NCI-H1930 (cell line): Measurements from ENCODE around the gene NUP42.
"Not testable (repeated sequence)": the region's sequence is repeated elsewhere in the genome, so short reads cannot be mapped to it uniquely, and the experiment has no call there.

ENCODE experiments used
- DNase-seq, 2 experiments: peaks; one replicate each; lab custom pipeline; 2025; lab: John Stamatoyannopoulos, UW

NUP42 gene, protein sequence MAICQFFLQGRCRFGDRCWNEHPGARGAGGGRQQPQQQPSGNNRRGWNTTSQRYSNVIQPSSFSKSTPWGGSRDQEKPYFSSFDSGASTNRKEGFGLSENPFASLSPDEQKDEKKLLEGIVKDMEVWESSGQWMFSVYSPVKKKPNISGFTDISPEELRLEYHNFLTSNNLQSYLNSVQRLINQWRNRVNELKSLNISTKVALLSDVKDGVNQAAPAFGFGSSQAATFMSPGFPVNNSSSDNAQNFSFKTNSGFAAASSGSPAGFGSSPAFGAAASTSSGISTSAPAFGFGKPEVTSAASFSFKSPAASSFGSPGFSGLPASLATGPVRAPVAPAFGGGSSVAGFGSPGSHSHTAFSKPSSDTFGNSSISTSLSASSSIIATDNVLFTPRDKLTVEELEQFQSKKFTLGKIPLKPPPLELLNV

DNA sequence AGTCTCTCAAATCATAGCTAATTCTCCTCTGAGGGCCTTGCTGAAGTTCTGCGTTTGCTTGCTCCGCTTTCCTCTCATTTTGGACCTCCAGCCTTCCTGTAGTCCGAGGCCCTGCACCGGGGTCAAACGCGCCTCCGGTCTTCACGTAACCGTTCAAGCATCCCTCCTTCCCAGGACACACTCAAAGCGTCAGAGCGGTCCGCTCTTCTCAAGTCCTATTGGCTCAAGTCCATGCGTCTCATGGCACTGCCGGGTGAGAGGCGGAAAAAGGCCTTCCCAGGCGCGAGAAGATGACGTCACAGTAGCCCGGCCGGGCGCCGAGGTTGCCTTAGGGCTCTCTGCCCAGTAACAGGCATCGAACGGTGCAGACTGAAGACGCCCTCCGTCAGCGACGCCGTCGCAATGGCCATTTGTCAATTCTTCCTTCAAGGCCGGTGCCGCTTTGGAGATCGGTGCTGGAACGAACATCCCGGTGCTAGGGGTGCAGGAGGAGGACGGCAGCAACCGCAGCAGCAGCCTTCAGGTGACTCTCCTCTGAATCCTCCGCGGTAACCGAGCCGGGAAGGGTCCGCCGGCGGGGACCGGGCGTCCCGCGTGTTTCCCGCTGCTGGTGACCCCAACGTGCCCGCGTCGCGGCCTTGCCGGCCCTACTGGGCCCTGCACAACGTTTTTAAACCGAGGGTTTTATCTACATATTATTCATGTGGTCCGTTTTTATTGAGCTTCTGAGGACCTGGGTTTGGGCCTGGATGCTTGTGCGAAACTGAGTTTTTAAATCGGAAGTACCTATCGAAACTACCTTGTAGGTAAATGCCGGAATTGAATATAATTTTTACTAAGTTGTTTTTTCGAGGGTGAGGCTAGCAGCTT is at the start of gene NUP42:
Gene NUP42 (plus strand): TSS at position 365 of the 870 bp plus-strand sequence. CDS start 38 bp downstream, at position 403.
- peak; percentile 96 to 97 for DNase-seq

DNA sequence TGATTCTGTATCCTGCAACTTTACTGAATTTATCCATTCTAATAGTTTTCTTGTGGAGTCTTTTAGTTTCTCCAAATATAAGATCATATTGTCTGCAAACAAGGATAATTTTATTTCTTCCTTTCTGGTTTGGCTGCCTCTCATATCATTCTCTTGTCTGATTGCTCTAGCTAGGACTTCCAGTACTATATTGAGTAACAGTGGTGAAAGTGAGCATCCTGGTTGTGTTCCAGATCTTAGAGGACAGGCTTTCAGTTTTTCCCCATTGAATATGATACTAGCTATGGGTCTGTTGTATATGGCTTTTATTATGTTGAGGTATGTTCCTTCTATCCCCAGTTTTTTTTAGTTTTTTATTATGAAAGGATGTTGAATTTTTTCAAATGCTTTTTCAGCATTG is 48.1 kb upstream of the NUP42 start:
- no peak for DNase-seq

DNA sequence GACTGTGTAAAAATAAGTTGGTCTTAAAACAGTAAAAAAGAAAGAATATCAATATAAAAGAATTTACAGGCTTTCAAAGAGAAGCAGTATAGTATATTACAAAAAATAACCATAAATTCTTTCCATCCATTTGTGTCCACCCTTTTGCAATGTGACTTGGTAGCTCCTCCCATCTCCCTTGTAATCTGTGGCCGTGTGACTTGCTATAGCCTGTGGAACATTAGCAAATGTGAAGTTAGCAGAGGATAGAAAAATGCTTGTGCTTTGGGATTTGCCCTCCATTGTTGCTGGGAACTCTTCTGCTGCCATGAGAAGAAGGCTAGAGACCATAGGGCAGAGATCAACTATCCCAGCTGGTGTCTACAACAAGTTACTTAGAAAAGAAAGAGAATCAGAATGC is 46.1 kb upstream of the NUP42 start:
- DNase-seq = no peak

DNA sequence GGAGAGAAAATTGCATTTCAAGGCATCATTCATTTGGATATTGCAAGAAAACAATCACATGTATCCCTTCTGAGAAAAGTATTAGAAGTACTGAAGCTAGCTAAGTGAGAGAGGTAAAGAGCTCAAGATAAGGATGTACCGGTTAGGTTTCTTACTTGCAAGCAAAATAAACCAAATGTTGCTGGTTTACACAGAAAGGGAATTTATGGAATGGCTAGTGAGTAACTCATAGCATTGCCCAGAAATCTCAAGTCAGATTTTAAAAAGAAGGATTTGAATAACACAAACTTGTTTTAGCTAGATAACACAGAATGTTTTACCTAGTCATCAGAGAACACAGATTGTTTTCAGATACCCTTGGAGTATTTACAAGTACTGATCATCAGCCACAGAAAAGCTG is 45.6 kb upstream of the NUP42 start:
- DNase-seq = no peak

DNA sequence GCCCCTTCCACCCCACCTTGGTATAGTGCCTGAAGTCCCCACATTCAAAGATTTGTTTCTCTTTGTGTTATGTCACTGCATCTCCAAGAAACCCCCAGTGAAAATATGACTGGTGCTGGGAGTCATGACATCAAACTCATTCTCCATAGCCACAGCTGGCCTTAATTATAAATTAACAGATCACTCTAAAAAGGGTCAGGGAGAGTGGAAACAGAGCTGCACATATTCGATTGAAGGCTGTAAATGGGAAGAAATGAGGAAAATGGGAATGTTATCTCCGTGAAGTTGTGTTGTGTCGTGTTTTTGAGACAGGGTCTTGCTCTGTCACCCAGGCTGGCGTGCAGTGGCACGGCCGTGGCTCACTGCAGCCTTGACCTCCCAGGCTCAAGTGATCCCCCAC is 24.2 kb upstream of the NUP42 start:
- no peak for DNase-seq

DNA sequence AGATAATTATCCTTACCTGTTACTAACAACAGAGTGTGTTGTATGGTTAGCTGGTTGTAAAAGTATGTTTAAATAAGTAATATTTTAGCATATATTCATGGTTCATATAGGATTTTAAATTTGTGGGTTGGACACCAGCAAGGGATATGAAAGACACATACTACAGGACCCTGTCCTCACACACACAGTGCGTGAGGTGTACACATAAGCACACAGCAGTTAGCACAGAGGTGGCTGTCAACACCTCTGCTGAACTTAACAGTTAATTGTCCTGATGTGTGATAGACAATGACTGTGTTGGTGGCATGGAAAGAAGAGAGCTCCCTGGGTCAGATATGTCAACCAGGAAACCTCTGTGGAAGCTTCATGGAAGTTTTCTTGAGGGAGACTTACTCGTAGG is 23.3 kb upstream of the NUP42 start:
- DNase-seq = no peak

DNA sequence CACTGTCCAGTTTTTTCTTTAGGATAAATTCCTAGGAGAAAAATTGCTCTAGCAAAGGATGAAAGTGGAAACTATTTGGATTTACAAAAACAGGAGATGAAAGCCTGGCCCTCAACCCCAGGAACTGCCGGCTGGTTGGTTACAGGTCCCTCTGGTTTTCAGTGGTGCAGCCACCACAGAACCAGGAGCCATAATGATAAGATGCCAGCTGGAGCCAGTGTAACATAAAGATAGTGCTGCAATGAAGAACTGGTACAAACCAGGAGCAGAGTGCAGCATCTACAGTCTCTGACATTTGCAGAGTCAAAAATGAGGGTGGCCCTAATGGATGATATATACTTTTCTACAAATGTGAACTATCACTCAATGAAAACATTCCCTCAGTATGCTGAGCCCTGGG is 20.4 kb upstream of the NUP42 start:
- DNase-seq = no peak

DNA sequence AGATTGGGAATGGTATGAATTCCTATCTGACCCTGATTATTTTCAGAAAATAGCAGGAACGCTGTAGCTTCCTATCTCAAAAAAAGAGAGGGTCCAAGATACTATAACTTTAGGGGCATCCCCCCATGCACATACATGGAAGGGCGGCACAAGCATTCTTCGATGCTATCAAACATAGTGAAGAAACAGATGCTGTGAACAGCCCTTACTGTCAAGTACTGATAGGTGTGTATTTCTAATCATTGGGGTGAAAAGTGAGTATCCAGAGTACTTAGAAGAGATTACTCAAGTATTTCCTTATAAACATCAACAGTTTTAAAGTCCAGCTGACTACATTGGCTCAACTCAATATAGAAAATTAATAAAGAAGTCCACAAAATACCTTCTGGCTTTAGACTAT is 17.0 kb upstream of the NUP42 start:
- no peak for DNase-seq

DNA sequence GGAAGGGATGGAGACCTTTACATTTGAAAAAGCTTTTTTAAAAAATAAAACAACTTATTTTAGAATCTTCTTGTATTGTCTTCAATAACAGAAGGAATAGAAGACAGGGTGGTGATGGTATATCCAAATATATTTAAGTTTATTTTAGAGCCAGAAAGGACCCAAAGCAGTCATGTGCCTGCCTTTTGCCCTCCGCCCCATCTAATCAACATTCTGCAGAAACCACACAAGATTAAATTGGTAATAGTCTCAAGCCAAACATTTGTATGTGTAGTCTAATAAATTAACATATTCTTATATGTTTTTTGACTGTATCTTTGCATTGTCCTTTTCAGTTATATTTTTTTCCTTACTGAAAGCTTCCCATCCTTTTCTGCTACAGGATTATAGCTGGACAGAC is 16.5 kb upstream of the NUP42 start:
- no peak for DNase-seq

DNA sequence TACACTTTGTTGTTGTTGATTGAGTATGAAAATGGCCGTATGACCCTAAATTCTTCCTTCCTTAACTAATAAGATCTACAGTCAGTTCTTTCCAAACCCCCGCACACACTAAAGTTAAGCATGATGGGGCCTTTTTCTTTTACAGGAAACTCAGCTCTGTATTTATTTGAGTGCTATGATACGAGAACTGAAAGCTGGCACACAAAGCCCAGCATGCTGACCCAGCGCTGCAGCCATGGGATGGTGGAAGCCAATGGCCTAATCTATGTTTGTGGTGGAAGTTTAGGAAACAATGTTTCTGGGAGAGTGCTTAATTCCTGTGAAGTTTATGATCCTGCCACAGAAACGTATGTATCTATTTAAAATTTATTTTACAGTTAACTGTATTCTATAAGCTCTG is 14.2 kb upstream of the NUP42 start:
- no peak for DNase-seq

DNA sequence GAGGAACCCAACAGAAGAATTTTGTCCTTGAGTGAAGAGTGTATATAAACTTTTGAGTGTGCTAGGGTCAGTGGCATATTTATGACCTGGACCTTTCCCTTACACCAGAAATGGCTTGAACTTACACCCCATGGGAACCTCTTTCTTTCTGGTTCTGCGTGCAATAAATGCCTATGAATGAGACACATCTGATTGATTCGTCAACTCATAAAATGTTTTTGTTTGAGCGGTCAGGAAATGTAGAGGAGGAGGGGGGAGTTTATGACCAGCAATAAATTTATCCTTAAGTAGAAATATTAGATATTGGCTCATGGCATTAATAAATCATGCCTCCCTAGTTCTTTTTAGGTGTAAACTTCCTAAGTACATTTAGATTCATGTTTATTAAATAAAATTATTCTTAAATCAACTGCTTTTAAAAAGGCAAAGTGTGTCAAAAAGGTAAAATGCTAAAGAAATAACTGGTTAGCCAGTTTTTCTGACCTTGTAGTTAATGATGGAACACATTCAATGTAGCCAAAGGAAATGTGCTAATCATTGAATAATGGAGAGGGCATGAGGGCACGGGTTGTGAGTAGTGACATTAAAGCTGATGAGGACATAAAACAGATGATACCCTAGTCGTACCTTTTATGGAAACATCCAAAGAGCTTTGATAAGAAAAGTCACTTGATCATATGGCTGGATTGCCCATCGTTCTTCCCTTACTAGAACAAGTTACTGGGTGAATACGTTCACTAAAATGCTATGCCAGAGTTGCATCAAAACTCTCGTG is 13.6 kb upstream of the NUP42 start:
- no peak for DNase-seq

DNA sequence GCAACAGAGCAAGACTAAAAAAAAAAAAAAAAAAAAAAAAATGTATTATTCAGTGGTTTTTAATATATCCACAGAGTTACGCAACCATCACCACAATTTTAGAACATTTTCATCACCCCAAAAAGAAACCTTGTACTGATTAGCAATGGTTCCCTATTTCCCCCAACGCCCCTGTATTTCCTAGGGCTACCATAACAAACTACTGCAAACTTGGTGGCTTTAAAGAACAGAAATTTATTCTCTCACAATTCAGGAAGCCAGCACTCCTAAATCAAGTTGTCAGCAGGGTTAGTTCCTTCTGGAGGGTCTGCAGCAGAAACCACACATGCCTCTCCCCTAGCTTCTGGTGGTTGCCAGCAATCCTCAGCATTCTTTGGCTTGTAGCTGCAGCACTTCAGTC is 5.9 kb upstream of the NUP42 start:
- no peak for DNase-seq

DNA sequence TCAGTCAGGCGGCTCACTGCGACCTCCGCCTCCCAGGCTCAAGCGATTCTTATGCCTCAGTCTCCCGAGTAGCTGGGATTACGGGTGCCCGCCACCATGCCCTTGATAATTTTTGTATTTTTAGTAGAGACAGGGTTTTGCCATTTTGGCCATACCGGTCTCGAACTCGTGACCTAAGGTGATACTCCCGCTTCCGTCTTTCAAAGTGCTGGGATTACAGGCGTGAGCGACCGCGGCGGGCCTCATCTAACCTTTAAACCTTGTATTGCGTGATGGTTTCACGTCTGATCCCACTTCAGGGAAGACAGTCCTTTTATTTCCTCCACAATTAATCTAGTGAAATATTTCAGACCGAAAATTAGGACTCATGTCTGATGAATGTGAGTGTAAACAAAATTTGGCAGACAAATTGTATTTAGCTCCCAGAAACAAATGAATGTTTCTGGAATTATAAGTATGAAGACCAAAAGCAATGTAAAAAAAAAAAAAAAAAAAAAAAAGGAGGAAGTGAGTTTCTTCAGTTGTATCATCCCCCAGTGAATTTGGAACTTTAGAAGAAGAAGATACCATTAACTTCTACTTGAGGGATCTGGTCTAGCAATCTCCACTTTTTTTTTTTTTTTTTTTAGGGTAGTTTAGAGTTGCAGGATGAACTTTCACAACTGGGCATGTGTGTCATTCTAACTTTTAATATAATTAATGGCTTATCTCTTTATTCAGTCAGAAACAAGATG is 1.6 kb downstream of the NUP42 start:
- DNase-seq = no peak

DNA sequence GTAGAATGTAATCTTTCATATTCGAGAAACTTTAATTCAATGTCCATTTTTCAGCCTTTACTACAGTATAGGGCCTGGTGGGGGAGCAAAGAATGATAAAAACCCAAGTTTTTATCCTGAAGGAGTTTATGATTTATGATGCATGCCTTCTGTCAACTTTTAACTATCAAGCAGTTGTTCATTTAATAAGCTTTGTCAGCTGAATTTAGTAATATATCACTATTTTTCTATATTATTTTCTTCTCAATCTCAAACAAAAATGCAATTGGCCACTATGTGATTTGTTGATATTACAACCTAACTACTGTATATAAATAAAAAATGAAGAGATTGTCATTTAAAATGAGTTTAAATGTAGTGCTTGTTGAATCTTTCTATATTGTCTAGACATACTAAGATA is 2.4 kb downstream of the NUP42 start:
- no peak for DNase-seq

DNA sequence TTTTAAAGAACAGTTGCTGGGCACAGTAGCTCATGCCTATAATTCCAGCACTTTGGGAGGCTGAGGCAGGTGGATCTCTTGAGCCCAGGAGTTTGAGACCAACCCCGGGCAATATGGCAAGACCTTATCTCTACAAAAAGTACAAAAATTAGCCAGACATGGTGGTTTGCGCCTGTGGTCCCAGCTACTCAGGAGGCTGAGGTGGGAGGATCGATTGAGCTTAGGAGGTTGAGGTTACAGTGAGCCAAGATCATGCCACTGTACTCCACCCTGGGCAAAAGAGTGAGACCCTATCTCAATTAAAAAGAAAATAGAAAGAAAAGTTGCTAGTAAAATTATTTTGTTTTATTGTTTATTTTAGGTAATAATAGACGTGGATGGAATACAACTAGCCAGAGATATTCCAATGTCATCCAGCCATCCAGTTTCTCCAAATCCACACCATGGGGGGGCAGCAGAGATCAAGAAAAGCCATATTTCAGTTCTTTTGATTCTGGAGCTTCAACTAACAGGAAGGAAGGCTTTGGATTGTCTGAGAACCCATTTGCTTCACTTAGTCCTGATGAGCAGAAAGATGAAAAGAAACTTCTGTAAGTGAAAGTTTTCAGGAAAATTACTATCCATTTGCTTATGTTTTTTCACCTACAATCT is 3.0 kb downstream of the NUP42 start:
- peak in 1 of 2 experiments; percentile 13 for DNase-seq

DNA sequence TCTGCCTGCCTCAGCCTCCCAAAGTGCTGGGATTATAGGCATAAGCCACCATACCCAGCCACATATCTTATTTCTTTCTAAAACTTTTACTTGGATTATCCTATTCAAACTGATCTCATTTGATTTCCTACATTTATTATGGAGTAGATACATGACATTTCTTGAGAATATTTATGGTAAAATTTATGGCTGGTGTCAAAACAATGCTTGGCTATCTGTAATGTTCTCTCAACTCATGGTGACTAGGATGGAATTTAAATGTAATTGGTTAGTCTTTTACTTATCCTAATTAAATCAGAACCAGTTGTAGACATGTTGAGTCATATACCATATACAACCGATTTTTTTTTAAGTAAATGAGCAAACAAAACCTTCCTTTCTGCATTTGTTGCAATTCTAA is 4.1 kb downstream of the NUP42 start:
- no peak for DNase-seq

DNA sequence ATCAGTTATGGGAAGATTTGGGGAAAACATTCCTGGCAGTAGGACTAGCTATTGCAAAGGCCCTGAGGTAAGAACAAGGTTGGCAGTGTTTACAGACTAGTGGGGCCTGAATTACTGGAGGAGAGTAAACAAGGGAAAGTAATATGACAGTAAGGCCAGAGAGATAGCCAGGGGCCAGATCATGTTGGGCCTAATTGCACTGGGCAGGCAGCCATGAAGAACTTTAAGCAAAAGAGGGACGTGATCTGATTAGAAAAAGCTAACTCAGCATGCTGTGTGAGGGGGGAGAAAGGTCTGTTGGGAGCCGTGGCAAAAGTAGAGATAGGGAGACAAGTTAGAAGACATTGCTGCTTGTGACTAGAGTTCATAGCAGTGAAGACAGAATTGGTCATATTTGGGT is 9.2 kb downstream of the NUP42 start:
- no peak for DNase-seq

DNA sequence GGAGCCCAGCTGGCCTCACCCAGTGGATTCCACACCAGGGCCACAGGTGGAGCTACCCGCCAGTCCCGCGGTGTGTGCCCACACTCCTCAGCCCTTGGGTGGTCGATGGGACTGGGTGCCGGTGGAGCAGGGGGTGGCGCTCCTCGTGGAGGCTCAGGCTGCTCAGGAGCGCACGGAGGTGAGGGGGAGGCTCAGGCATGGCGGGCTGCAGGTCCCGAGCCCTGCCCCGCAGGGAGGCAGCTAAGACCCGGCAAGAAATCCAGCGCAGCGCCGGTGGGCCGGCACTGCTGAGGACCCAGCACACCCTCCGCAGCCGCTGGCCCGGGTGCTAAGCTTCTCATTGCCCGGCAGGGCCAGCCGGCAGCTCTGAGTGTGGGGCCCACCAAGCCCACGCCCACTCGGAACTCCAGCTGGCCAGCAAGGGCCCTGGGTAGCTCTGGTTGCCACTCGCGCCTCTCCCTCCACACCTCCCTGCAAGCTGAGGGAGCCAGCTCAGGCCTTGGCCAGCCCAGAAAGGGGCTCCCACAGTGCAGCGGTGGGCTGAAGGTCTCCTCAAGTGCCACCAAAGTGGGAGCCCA is 11.9 kb downstream of the NUP42 start:
- DNase-seq = not testable (repeated sequence)

DNA sequence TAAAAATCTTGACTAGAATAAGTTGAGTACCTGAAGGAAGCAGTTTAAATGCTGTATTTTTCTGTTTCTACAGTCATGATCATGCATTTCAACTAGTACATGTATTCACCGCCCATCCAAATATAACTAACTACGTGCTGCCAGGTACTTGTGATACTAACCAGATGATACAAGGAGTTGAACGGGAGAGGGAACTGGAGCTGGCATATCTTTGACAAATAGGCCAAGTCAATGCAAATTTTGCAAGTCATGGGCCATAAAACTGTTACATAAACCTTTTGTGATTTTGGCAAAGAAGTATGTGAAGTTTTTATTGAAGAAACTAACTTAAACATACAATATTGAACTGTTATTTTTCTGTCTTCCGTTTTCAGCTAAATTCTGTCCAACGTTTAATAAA is 14.5 kb downstream of the NUP42 start:
- no peak for DNase-seq

DNA sequence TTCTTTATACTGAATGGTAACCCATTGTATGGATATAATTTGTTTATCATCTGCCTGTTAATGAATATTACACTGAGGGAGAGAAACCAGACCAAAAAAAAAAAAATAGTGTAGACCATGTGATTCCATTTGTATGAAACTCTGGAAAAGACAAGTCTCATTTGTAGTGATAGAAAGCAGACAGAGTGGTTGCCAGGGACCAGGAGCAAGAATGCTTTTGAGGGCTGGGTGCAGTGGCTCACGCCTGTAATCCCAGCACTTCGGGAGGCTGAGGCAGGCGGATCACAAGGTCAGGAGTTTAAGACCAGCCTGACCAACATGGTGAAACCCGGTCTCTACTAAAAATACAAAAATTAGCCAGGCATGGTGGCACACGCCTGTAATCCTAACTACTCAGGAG is 15.9 kb downstream of the NUP42 start:
- DNase-seq = not testable (repeated sequence)

DNA sequence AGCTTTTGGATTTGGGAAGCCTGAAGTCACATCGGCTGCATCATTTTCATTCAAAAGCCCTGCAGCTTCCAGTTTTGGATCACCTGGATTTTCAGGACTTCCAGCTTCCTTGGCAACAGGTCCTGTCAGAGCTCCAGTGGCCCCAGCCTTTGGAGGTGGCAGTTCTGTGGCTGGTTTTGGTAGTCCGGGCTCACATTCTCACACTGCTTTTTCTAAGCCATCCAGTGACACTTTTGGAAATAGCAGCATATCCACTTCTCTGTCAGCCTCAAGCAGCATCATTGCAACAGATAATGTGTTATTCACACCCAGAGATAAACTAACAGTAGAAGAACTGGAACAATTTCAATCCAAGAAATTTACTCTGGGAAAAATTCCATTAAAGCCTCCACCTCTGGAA is 18.5 kb downstream of the NUP42 start:
- no peak for DNase-seq
